GM23338 (cell line): ENCODE measurements around the gene AGAP9.
"Not testable (repeated sequence)": the region's sequence is repeated elsewhere in the genome, so short reads cannot be mapped to it uniquely, and the experiment has no call there.

ENCODE experiments used
- CREB1 ChIP-seq: fragments of 250-450 bp; sonication (Bioruptor Pico); IDR thresholded peaks from 2 replicates; pipeline ENCODE4 v1.5.0; 2020; ENCODE audit warnings: low read depth, mild to moderate bottlenecking, moderate library complexity
- EZH2 ChIP-seq: fragments of 200-600 bp; sonication (generic); IDR thresholded peaks from one replicate; pipeline ENCODE4 v1.8.0; 2017; ENCODE audit warnings: antibody characterized with exemption, mild to moderate bottlenecking, low read depth; ENCODE audit not compliant: unreplicated experiment
- EZH2phosphoT487 ChIP-seq: fragments of 200-600 bp; sonication (generic); IDR thresholded peaks from one replicate; pipeline ENCODE4 v1.8.1; 2018; ENCODE audit warnings: antibody characterized with exemption; ENCODE audit not compliant: unreplicated experiment
- POLR2AphosphoS5 ChIP-seq: IDR thresholded peaks from 2 replicates; pipeline ENCODE4 v1.6.1; 2016; ENCODE audit warnings: antibody characterized with exemption, low read depth
- ZNF114 ChIP-seq: fragments of 250-450 bp; sonication (Bioruptor Pico); IDR thresholded peaks from 2 replicates; pipeline ENCODE4 v1.5.0; 2020; ENCODE audit warnings: mild to moderate bottlenecking, moderate library complexity
- TF ChIP-seq, protein P1 (sequence below), 2 experiments: fragments of 200-600 bp in 1 of 2; sonication (generic) in 1 of 2; conservative IDR thresholded peaks; 2 replicates each; pipeline versions ENCODE4 v1.5.1 to v1.6.1; 2016 to 2017; ENCODE audit warnings: antibody characterized with exemption in 2 of 2, low read depth in 2 of 2, mild to moderate bottlenecking in 2 of 2, moderate library complexity in 1 of 2
- TF ChIP-seq, protein P2 (sequence below): IDR thresholded peaks from one replicate; pipeline ENCODE4 v1.6.1; 2018; ENCODE audit warnings: antibody characterized with exemption; ENCODE audit not compliant: unreplicated experiment

GRCh38 chr10:47478114-47478513 lies 45.3 kb downstream of the AGAP9 start:
- TF ChIP-seq, protein P1, sequence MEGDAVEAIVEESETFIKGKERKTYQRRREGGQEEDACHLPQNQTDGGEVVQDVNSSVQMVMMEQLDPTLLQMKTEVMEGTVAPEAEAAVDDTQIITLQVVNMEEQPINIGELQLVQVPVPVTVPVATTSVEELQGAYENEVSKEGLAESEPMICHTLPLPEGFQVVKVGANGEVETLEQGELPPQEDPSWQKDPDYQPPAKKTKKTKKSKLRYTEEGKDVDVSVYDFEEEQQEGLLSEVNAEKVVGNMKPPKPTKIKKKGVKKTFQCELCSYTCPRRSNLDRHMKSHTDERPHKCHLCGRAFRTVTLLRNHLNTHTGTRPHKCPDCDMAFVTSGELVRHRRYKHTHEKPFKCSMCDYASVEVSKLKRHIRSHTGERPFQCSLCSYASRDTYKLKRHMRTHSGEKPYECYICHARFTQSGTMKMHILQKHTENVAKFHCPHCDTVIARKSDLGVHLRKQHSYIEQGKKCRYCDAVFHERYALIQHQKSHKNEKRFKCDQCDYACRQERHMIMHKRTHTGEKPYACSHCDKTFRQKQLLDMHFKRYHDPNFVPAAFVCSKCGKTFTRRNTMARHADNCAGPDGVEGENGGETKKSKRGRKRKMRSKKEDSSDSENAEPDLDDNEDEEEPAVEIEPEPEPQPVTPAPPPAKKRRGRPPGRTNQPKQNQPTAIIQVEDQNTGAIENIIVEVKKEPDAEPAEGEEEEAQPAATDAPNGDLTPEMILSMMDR (conservative IDR thresholded peaks at IDR 0.05; ENCODE audit: low read depth in 2 of 2): not testable (repeated sequence)
- not testable (repeated sequence) for TF ChIP-seq POLR2AphosphoS5; EZH2; EZH2phosphoT487; CREB1 (CRISPR knock-in tag); ZNF114 (CRISPR knock-in tag)
- TF ChIP-seq, protein P2, sequence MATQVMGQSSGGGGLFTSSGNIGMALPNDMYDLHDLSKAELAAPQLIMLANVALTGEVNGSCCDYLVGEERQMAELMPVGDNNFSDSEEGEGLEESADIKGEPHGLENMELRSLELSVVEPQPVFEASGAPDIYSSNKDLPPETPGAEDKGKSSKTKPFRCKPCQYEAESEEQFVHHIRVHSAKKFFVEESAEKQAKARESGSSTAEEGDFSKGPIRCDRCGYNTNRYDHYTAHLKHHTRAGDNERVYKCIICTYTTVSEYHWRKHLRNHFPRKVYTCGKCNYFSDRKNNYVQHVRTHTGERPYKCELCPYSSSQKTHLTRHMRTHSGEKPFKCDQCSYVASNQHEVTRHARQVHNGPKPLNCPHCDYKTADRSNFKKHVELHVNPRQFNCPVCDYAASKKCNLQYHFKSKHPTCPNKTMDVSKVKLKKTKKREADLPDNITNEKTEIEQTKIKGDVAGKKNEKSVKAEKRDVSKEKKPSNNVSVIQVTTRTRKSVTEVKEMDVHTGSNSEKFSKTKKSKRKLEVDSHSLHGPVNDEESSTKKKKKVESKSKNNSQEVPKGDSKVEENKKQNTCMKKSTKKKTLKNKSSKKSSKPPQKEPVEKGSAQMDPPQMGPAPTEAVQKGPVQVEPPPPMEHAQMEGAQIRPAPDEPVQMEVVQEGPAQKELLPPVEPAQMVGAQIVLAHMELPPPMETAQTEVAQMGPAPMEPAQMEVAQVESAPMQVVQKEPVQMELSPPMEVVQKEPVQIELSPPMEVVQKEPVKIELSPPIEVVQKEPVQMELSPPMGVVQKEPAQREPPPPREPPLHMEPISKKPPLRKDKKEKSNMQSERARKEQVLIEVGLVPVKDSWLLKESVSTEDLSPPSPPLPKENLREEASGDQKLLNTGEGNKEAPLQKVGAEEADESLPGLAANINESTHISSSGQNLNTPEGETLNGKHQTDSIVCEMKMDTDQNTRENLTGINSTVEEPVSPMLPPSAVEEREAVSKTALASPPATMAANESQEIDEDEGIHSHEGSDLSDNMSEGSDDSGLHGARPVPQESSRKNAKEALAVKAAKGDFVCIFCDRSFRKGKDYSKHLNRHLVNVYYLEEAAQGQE: not testable (repeated sequence)
